Measurements from ENCODE around the gene COL4A2.

- no peak for TF ChIP-seq EZH2phosphoT487 (IDR thresholded peaks at IDR 0.05; ENCODE audit: insufficient read depth, low read depth)
- TF ChIP-seq EZH2 (IDR thresholded peaks at IDR 0.05; ENCODE audit: insufficient read depth, poor library complexity, severe bottlenecking) = no peak
Observed at GRCh38 chr13:110415669-110416068, 108.6 kb downstream of the COL4A2 start.
